ENCODE measurements around the gene SSBP3.
A peak's percentile ranks its signal among the peaks of the same experiment; 100 is the strongest.

Gene SSBP3

DNA sequence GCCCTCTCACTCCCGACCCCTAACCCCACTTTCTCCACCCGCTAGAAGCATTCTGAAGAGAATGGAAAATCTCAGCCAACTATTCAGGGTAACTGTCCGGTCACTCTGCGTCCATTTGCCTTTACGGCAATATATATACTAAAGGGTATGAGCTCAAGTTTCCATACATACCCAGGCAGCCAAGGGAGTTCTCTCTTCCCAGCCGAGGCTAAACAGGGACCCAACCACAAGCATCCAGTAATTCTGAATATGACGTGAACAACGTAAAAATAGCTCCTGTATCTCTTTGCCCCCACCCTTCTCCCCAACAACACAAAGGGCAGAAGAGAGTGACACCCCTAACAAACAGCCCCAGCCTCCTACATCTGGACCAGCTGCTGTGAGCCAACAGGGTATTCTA, 67.7 kb downstream of the SSBP3 start:
- TF ChIP-seq, protein P1, sequence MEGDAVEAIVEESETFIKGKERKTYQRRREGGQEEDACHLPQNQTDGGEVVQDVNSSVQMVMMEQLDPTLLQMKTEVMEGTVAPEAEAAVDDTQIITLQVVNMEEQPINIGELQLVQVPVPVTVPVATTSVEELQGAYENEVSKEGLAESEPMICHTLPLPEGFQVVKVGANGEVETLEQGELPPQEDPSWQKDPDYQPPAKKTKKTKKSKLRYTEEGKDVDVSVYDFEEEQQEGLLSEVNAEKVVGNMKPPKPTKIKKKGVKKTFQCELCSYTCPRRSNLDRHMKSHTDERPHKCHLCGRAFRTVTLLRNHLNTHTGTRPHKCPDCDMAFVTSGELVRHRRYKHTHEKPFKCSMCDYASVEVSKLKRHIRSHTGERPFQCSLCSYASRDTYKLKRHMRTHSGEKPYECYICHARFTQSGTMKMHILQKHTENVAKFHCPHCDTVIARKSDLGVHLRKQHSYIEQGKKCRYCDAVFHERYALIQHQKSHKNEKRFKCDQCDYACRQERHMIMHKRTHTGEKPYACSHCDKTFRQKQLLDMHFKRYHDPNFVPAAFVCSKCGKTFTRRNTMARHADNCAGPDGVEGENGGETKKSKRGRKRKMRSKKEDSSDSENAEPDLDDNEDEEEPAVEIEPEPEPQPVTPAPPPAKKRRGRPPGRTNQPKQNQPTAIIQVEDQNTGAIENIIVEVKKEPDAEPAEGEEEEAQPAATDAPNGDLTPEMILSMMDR (IDR thresholded peaks at IDR 0.05; ENCODE audit: control insufficient read depth, insufficient read depth, low read depth, low read length, missing control alignments) = no peak
- H3K4me3 ChIP-seq (ENCODE audit: control insufficient read depth, low read depth, low read length) = no peak overlapping the region
- DNase-seq (ENCODE audit: low read depth) = no peak

DNA sequence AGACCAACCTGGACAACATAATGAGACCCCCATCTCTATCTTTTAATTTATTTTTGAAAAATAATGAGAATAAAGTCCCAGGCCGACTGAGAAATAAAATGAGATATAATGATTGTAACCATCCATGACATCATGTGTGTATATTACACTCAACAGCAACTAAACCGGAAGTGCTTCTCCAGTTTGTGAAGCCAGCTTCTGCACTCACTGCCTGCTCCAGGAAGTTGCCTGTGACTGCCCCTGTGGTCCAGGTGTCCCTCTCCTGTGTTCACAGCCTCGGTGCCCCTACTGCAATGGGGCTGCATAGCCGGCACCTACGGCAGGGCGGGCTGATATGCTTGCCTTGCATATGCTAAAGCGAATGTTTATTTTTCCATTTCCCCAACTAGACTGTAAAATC, 68.3 kb downstream of the SSBP3 start:
- no peak overlapping the region for H3K4me3 ChIP-seq (ENCODE audit: control insufficient read depth, low read depth, low read length)
- DNase-seq (ENCODE audit: low read depth) = no peak
- TF ChIP-seq, protein P1 (IDR thresholded peaks at IDR 0.05; ENCODE audit: control insufficient read depth, insufficient read depth, low read depth, low read length, missing control alignments) = no peak

DNA sequence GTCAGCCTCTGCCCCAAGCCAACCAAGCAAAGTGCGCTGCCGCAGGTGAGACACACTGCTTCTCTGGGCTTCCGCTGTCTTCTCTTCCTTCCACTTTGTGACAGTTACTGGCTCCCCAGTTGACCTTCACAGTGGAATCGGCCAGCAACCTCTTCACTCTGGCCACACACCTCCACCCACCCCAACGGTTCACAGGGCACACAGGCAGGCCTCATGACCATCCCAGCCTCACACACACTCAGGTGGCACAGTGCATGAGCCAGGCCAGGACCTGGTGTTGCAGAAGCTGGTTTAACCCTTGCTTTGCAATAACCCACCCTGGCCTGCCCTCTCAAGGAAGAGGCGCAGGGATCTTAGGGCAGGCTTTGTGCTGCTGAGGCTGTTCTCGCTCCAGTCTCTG, 69.2 kb downstream of the SSBP3 start:
- H3K4me3 ChIP-seq (ENCODE audit: control insufficient read depth, low read depth, low read length) = no peak overlapping the region
- DNase-seq (ENCODE audit: low read depth) = no peak
- TF ChIP-seq, protein P1 (IDR thresholded peaks at IDR 0.05; ENCODE audit: control insufficient read depth, insufficient read depth, low read depth, low read length, missing control alignments) = no peak

DNA sequence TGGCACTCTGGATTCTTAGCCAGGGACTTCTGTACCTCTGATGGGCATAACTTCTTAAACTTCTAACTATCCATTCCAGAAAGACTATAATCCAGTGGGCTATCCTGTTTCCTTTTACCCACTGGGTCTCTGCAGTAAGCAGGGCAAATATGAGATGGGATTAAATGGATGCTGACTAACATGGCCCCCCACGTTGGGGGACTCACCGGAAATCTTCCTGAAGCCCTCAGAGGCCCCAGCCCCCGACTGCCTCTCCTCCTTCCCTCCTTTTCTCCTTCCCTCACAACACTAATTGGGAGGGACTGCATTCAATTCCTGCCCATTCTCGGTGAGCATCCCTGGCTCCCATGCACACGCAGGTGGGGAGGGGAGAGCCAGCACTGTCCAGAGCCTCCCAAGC, 70.1 kb downstream of the SSBP3 start:
- no peak for DNase-seq (ENCODE audit: low read depth)
- TF ChIP-seq, protein P1 (IDR thresholded peaks at IDR 0.05; ENCODE audit: control insufficient read depth, insufficient read depth, low read depth, low read length, missing control alignments) = no peak
- no peak overlapping the region for H3K4me3 ChIP-seq (ENCODE audit: control insufficient read depth, low read depth, low read length)

DNA sequence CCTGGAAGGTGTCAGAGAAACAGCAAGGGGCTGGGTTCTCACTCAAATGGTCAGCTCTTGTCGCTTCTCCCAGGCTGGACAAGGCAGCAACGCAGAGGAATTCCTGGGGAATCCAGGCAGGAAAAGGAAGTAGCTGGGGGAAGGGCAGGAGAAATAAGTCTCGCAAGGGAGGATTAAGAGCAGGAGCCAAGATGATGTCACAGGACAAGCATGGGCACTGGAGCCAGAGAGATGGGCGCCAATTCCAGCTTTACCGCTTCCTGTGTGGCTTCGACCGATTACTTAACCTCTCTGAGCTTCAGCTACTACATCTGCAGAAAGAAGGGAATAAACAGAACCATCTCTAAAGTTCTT, 70.5 kb downstream of the SSBP3 start:
- TF ChIP-seq, protein P1 (IDR thresholded peaks at IDR 0.05; ENCODE audit: control insufficient read depth, insufficient read depth, low read depth, low read length, missing control alignments) = no peak
- DNase-seq (ENCODE audit: low read depth) = peak; percentile 79
- peak overlapping the region; percentile 28 for H3K4me3 ChIP-seq (ENCODE audit: control insufficient read depth, low read depth, low read length)

DNA sequence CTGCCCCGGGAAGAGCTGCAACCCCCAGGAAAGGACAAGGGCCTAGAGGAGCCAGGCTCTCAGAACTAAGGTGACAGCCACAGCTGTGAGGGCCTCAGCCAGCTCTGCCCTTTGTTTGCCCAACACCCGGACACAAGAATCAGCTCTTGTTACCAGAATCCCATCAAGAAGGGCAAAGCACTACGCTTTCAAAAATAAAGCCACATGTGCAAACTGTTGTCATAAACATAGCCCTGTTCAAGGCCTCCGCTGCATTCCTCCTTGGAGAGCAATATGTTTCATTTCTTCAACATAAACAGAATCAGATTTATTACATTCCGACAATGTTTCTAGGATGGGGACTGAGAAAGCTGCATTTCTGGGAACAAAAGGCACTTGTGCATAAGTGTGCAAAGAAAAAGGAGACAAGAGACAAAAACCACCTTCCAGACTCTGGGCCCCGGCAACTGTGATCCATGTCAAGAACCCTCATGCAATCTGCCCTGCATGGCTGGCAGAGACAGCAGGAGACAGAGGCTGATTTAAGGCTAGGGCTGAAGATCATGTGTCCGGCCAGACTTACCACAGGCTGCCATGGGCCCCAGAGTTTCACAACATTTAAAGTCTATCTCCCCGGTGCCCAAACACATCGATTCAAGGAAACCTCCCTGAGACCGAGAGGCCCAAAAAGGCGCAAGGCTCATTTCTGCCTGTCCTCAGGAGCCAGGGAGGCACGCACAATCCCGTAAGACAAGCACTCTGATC, 71.0 kb downstream of the SSBP3 start:
- peak overlapping the region; percentile 28 for H3K4me3 ChIP-seq (ENCODE audit: control insufficient read depth, low read depth, low read length)
- TF ChIP-seq, protein P1 (IDR thresholded peaks at IDR 0.05; ENCODE audit: control insufficient read depth, insufficient read depth, low read depth, low read length, missing control alignments) = no peak
- peak; percentile 52 for DNase-seq (ENCODE audit: low read depth)
